ENCODE data around the gene ZDBF2.
"Not testable (repeated sequence)": the region's sequence is repeated elsewhere in the genome, so short reads cannot be mapped to it uniquely, and the experiment has no call there.

Gene ZDBF2

DNA sequence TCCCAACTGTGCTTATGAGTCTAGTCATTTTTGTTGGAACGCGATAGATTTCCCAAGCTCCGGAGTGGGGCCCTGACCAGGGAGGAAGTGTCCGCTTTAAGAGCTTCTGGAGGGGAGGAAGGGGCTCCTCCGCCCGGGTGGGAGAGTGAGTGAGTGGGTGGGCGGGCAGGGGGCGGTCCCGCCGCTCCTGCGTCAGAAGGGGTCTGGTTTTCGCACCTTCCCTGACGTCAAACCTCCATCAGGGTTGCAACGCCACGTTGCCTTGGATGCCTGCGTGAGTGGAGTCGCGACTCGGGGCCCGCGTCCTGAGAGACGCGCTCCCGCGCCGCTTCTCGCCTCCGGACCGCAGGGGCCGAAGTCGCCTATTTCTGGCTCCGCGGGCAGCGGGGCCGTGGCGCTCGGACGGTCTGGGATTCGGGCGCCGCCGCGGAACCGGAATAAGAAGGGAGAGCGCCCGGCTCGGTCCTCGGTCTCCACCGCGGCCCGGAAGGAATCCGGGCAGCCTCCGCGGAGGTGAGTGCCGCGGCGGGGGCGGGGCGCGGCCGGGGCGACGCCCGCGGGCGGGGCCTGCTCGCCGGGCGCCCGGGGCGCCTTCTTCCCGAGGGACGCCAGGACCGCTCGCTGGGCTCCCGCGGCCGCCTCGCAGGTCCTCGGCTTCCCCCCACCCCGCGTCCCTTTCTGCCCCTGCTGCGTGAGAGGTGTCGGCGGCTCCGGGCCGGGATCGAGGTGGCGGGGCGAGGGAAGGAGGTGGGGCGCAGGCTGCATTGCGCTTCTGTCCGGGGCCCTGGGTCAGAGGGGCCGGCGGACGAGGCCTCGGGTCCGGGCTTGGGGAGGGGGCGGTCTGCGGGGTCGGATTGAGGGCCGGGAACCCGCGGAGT, at the start of gene ZDBF2:
ZDBF2 (plus strand) TSS at position 230 of the 878 bp plus-strand sequence. CDS start 7,187 bp downstream, outside the sequence.
- no CpG with 5 or more reads among the region's 104 CpGs for WGBS (ENCODE audit: insufficient coverage, insufficient read length)
- DNase-seq (ENCODE audit: low read depth, low spot score): no peak
- H3K36me3 ChIP-seq (ENCODE audit: control insufficient read depth, insufficient read depth, low read length): no peaks in the 10 kb centered on the region
- no peaks in the 10 kb centered on the region for H3K9me3 ChIP-seq (ENCODE audit: control insufficient read depth, insufficient read depth, low read length)
- H3K27me3 ChIP-seq (ENCODE audit: control insufficient read depth, insufficient read depth, low read length): peaks cover 25% of the 10 kb centered on the region
- no peak within 1 kb of the TSS for H3K27ac ChIP-seq (ENCODE audit: low read length)
- no peaks in the 10 kb centered on the region; the same call in 1 of the 2 replicates for H3K4me1 ChIP-seq (ENCODE audit: control insufficient read depth, insufficient read depth, low read length)
- H3K4me3 ChIP-seq (ENCODE audit: low read length): peak within 1 kb of the TSS; percentile 71

DNA sequence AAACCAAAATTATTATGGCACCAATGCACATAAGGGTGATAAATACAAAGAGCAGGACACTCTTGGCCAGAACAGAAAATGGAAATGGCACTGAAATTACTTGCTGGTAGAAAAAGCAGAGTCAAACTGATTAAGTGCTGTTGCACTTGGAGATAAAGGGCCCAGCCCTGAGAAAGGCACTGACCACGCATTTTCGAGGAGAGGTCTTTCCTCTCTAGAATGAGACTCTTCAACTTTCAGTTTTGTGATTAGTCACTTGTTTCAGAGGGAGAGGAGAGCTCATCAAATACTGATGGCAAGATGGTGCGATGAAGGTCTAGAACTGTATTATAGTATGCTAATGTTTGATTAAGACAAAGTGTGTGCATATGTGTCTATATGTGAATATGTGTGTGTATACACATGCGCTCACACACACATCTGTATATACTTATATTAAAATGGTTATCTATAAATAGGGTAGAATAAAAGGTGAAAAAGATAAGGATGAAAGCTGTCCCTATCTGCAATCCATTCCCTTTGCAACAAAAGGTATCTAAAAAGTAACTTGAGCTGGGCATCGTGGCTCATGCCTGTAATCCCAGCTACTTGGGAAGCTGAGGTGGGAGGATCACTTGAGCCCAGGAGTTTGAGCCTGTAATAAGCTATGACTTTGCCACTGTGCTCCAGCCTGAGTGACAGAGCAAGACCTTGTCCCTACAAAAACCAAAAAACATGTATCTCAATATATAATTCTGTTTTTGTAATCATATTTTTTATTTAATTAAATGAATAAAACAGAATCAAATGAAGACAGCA, 48.8 kb upstream of the ZDBF2 start:
- H3K9me3 ChIP-seq (ENCODE audit: control insufficient read depth, insufficient read depth, low read length): 0 out of 2 replicates have a peak, but pooled peaks cover 1% of the 10 kb centered on the region
- peaks cover 2% of the 10 kb centered on the region; the same call in 1 of the 2 replicates for H3K4me1 ChIP-seq (ENCODE audit: control insufficient read depth, insufficient read depth, low read length)
- no peaks in the 10 kb centered on the region for H3K36me3 ChIP-seq (ENCODE audit: control insufficient read depth, insufficient read depth, low read length)
- no CpG with 5 or more reads among the region's 5 CpGs for WGBS (ENCODE audit: insufficient coverage, insufficient read length)
- no peak for DNase-seq (ENCODE audit: low read depth, low spot score)
- no peak overlapping the region for H3K4me3 ChIP-seq (ENCODE audit: low read length)
- no peaks in the 10 kb centered on the region for H3K27me3 ChIP-seq (ENCODE audit: control insufficient read depth, insufficient read depth, low read length)
- H3K27ac ChIP-seq (ENCODE audit: low read length): no peak overlapping the region

DNA sequence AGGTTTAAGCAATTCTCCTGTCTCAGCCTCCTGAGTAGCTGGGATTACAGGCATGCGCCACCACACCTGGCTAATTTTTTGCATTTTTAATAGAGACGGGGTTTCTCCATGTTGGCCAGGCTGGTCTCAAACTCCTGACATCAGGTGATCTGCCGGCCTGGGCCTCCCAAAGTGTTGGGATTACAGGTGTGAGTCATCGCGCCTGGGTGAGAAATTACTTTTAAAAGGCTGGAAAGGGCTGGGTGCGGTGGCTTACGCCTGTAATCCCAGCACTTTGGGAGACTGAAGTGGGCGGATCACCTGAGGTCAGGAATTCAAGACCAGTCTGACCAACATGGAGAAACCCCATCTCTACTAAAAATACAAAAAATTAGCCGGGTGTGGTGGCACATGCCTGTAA, 45.8 kb upstream of the ZDBF2 start:
- H3K27me3 ChIP-seq (ENCODE audit: control insufficient read depth, insufficient read depth, low read length); DNase-seq (ENCODE audit: low read depth, low spot score); H3K4me1 ChIP-seq (ENCODE audit: control insufficient read depth, insufficient read depth, low read length); H3K4me3 ChIP-seq (ENCODE audit: low read length); H3K27ac ChIP-seq (ENCODE audit: low read length); H3K36me3 ChIP-seq (ENCODE audit: control insufficient read depth, insufficient read depth, low read length); H3K9me3 ChIP-seq (ENCODE audit: control insufficient read depth, insufficient read depth, low read length): not testable (repeated sequence)
- no CpG with 5 or more reads among the region's 9 CpGs for WGBS (ENCODE audit: insufficient coverage, insufficient read length)

DNA sequence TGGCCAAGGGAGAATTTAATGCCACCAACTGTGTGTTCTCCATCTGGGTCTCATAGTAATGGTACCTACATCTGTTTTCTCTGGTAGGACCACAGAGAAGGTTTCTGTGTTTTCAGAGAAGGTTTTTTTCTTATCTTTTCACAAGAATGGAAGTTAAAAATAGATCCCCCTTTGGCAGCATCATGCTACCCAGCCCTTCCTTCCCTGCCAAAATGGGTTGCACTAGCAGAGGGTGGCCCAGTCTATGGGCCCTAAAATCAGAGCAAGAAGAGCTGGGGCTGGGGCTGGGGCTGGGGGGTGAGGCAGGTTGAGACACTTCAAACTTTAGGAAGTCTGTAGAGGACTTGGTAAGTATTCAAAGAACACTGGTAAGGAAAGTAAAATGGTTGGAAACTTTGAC, 44.8 kb upstream of the ZDBF2 start:
- no peak overlapping the region for H3K27ac ChIP-seq (ENCODE audit: low read length)
- DNase-seq (ENCODE audit: low read depth, low spot score): no peak
- H3K4me3 ChIP-seq (ENCODE audit: low read length): no peak overlapping the region
- no peaks in the 10 kb centered on the region for H3K36me3 ChIP-seq (ENCODE audit: control insufficient read depth, insufficient read depth, low read length)
- H3K9me3 ChIP-seq (ENCODE audit: control insufficient read depth, insufficient read depth, low read length): no peaks in the 10 kb centered on the region
- H3K27me3 ChIP-seq (ENCODE audit: control insufficient read depth, insufficient read depth, low read length): no peaks in the 10 kb centered on the region
- H3K4me1 ChIP-seq (ENCODE audit: control insufficient read depth, insufficient read depth, low read length): peaks cover 2% of the 10 kb centered on the region; the same call in 1 of the 2 replicates

DNA sequence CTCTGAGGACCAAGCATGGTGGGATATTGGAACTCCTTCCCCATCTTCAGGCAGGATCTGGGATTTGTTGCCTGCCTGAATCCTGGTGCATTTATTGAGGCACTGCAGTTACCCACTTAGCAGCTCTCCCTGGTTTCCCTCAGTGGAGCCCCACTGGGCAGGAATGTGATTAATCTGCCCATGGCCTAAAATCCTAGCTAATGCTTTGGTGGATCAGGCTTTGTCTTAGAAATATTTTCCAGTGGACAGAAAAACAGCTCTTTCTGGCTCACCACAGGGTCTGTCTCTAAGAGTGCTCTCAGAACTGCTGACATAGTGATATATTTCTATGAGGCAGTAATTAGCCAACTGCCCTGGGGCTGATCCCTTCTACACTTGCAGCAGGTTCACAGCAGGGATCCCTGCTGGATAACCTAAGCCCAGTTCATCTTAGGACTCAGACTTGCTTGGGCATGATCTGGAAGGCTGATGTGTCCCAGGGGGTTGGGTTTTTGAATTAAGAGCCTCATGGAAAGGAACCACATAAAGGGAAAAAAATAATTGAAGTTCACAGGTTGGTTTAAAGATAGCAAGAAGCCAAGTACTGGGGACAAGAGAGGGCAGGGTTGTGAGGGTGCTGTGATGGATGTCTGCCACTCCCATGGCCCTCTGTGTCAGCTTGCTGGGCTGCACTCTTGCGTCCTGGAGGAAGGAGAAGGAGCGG, 44.3 kb upstream of the ZDBF2 start:
- Histone ChIP-seq H3K4me3 (ENCODE audit: low read length) (no peak overlapping the region), H3K36me3 (ENCODE audit: control insufficient read depth, insufficient read depth, low read length) (no peaks in the 10 kb centered on the region), H3K4me1 (ENCODE audit: control insufficient read depth, insufficient read depth, low read length) (peaks cover 2% of the 10 kb centered on the region; the same call in 1 of the 2 replicates), H3K27me3 (ENCODE audit: control insufficient read depth, insufficient read depth, low read length) (no peaks in the 10 kb centered on the region), H3K9me3 (ENCODE audit: control insufficient read depth, insufficient read depth, low read length) (no peaks in the 10 kb centered on the region), H3K27ac (ENCODE audit: low read length) (no peak overlapping the region)
- no CpG with 5 or more reads among the region's 2 CpGs for WGBS (ENCODE audit: insufficient coverage, insufficient read length)
- no peak for DNase-seq (ENCODE audit: low read depth, low spot score)

DNA sequence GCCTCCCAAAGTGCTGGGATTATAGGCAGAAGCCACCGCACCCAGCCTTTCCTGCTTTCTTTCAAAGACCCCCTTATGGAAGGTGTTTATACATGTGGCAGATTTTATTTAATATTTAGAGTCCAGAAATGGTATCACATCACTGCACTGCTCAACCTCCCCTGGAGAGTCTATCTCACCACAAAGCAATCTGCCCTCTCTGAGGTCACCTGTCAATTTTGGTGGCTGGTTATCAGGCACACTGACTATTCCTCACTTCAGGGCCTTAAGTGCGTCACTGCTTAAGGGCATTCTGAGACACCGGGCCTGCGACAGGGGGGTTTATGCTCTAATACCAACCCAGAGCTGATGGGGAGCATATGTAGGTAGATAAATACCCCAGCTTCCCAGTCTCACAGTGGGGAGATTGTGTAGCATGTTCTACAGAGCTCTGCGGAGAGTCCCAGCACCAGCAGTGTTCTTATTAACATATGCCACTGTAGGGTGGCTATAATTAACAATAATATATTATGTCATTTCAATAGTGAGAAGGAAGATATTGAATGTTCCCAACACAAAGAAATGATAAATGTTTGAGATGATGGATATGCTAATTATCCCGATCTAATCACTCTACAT, 42.7 kb upstream of the ZDBF2 start:
- no peaks in the 10 kb centered on the region for H3K36me3 ChIP-seq (ENCODE audit: control insufficient read depth, insufficient read depth, low read length)
- DNase-seq (ENCODE audit: low read depth, low spot score): no peak
- WGBS (ENCODE audit: insufficient coverage, insufficient read length): no CpG with 5 or more reads among the region's 6 CpGs
- no peak overlapping the region for H3K4me3 ChIP-seq (ENCODE audit: low read length)
- peaks cover 2% of the 10 kb centered on the region; the same call in 1 of the 2 replicates for H3K4me1 ChIP-seq (ENCODE audit: control insufficient read depth, insufficient read depth, low read length)
- H3K9me3 ChIP-seq (ENCODE audit: control insufficient read depth, insufficient read depth, low read length): no peaks in the 10 kb centered on the region
- H3K27me3 ChIP-seq (ENCODE audit: control insufficient read depth, insufficient read depth, low read length): no peaks in the 10 kb centered on the region
- H3K27ac ChIP-seq (ENCODE audit: low read length): no peak overlapping the region

DNA sequence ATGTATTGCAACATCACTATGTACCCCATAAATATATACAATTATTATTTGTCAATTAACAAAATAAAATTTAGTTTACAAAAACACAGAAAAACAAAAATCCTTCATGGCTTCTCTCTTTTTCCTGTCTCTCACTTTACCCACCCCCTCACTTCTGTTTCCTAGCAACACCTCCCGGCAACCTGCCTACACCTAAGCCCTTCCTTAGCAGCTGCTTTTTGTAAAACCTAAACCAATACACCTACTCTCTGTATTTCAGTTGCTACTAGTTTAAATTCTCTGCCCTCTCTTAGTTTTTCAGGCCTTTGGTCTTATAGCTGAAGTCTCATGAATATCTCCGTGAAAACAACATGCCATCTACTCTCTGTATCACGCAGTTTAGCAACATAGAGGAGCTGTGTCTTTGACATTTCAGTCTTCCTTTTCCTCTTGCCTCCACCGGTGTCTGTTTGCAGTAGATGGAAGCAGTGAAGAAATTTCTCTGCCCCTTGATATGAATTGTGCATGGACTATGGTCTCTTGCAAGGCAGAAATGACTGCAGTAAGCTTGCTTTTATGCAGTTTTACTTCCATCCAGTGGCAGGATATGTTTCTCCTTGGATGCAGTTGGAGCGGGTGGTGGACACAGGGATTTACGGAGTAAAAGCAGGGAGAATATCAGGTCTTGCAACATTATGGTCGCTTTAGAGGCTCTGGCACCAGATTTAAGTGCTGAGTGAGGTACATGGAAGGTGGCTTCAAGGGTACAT, 42.0 kb upstream of the ZDBF2 start:
- Histone ChIP-seq H3K36me3 (ENCODE audit: control insufficient read depth, insufficient read depth, low read length) (no peaks in the 10 kb centered on the region), H3K9me3 (ENCODE audit: control insufficient read depth, insufficient read depth, low read length) (no peaks in the 10 kb centered on the region), H3K4me1 (ENCODE audit: control insufficient read depth, insufficient read depth, low read length) (peaks cover 2% of the 10 kb centered on the region; the same call in 1 of the 2 replicates), H3K4me3 (ENCODE audit: low read length) (no peak overlapping the region), H3K27me3 (ENCODE audit: control insufficient read depth, insufficient read depth, low read length) (no peaks in the 10 kb centered on the region), H3K27ac (ENCODE audit: low read length) (no peak overlapping the region)
- DNase-seq (ENCODE audit: low read depth, low spot score): no peak
- no CpG with 5 or more reads among the region's 7 CpGs for WGBS (ENCODE audit: insufficient coverage, insufficient read length)

DNA sequence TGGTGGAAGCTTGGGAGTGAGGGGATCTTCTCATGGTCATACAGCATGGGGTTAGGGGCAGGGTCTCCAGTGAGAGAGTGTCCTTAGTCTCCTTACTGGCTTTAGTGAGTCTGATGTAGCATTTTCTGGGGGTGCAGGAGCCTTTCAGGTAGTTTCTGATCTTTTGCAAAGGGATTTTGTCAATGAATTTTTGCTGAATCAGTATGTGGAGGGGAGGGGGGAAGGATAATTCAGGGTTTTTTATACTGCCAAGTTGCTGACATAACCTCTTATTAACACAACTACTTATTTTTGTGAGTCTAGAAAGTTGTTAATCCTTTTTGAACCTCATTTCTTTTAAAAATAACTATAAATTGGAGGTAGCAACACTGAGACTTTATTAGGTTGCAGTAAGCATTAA, 35.3 kb upstream of the ZDBF2 start:
- Histone ChIP-seq H3K27me3 (ENCODE audit: control insufficient read depth, insufficient read depth, low read length) (no peaks in the 10 kb centered on the region), H3K9me3 (ENCODE audit: control insufficient read depth, insufficient read depth, low read length) (no peaks in the 10 kb centered on the region), H3K27ac (ENCODE audit: low read length) (no peak overlapping the region), H3K4me3 (ENCODE audit: low read length) (no peak overlapping the region), H3K4me1 (ENCODE audit: control insufficient read depth, insufficient read depth, low read length) (no peaks in the 10 kb centered on the region), H3K36me3 (ENCODE audit: control insufficient read depth, insufficient read depth, low read length) (no peaks in the 10 kb centered on the region)
- no peak for DNase-seq (ENCODE audit: low read depth, low spot score)

DNA sequence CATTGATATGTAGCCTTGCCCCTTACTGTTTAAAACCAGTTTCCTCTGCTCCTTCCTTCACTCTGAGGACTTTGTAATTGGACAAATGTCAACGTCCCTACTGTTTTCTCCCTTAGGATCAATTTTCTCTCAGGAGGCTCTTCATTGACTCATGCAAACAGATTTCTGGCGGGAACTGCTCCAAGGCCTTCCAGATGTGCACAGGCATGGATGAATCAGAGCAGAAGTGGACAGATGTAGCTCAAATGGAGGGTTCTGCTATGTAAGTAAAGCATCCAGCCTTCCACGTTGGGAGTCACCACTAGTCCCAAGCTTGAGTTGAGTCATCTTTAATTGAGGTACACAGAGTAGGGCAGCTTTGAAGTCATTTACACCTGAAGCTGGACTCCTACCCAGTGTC, 34.1 kb upstream of the ZDBF2 start:
- Histone ChIP-seq H3K9me3 (ENCODE audit: control insufficient read depth, insufficient read depth, low read length) (no peaks in the 10 kb centered on the region), H3K36me3 (ENCODE audit: control insufficient read depth, insufficient read depth, low read length) (no peaks in the 10 kb centered on the region), H3K4me3 (ENCODE audit: low read length) (no peak overlapping the region), H3K4me1 (ENCODE audit: control insufficient read depth, insufficient read depth, low read length) (no peaks in the 10 kb centered on the region), H3K27ac (ENCODE audit: low read length) (no peak overlapping the region), H3K27me3 (ENCODE audit: control insufficient read depth, insufficient read depth, low read length) (no peaks in the 10 kb centered on the region)
- no peak for DNase-seq (ENCODE audit: low read depth, low spot score)
- no CpG with 5 or more reads among the region's 3 CpGs for WGBS (ENCODE audit: insufficient coverage, insufficient read length)
